HG02943 (cell line): ENCODE results near the gene MTERF4.
"Not testable (repeated sequence)": the region's sequence is repeated elsewhere in the genome, so short reads cannot be mapped to it uniquely, and the experiment has no call there.

Experiments
- ATAC-seq: cut with Tn5 transposase; IDR thresholded peaks from one replicate; pipeline ENCODE4 v1.9.1; 2021; ENCODE audit warnings: mild to moderate bottlenecking, low read depth, moderate library complexity; ENCODE audit not compliant: unreplicated experiment

The MTERF4 gene

DNA sequence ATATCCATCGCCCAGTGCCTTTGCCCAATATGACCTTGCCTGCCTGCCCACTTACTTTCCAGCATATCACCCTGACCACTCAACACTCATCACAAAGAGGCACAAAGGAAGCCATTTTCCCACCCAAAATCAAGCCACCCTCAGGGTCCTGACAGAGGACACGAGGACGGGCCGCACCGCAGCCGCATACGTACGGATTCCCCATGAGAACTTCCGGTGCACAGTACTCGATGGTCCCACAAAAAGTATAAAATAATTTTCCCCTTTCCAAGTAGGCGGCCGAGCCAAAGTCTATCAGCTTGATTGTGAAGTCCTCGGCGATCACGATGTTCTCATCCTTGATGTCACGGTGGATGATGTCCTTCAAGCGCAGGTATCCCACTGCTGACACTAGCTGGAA lies 10.0 kb upstream of the MTERF4 start:
- no peak for ATAC-seq

DNA sequence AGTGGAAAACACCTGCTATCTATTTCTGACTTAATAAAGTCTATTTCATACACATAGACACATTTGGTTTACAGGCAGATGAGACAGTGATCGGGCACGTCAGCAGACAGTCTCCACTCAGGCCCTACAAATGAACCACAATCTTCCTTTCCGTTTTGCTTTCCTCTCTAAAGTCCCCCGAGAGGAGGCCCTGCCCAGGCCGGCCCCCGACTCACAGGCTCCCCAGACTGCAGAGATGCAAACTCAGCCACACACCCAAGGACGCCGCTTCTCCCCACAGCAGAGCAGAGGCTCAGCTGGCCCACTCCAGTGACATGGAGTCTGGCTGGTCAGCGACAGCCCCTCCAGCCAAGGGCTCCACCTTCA lies 9.3 kb upstream of the MTERF4 start:
- no peak for ATAC-seq

DNA sequence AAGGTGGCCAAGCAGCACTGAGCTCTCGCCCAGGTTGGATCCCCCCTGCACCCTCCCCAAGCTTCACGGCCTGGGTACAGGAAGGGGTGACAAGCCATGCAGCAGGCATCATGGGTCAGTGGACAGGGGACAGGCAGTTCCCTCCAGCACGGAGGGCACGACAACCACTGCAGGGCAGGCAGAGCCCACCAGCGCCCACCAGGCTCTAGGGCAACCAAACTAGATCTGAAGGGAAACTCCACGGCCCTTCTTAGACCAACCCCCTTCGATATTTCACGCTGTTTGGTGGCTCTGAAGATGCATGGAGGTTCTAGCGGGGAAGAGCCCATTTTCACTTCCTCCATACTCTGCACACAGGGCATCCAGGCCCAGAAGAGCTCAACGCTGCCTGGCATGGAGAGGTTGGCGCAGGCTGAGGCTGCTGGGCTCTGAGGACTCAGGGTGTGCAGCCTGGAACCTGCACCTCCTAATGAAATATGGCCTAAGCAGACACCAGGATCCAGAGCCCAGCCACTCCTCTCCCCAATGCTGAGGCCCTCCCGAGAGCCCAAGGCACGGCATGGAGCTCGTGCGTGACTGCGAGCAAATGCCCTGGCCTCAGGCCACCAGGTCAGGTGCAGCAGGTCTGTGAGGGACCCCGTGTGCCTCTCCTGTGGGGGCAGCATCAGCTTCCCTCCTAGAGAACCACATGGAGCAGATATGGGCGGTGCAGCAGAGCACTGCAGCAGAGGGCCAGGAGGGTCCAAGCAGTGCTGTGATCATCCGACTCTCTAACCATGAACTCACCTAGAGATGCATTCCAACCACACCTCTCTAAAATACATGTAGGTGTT lies 8.7 kb upstream of the MTERF4 start:
- ATAC-seq, result no peak

DNA sequence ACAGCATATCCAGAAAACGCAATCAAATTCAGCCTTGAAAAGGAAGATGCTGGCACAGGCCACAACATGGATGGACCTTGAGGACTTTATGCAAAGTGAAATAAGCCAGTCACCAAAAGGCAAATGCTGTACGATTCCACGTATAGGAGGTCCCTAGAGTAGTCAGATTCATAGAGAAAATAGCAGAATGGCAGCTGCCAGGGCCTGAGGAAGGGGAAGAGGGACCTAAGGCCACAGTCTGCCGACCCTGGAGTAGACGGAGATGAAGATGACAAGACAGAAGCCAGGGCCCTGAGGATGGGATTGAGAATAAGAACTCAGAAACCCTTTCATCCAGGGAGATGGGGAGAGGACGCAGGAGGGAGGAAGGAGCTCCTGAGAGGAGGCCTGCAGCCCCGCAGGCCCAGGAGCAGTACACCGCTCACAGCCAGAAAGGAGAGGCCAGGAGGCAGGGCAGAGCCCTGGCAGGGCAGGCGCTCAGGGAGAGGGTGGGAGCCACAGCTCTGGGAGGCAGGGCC lies 8.1 kb upstream of the MTERF4 start:
- no peak for ATAC-seq

DNA sequence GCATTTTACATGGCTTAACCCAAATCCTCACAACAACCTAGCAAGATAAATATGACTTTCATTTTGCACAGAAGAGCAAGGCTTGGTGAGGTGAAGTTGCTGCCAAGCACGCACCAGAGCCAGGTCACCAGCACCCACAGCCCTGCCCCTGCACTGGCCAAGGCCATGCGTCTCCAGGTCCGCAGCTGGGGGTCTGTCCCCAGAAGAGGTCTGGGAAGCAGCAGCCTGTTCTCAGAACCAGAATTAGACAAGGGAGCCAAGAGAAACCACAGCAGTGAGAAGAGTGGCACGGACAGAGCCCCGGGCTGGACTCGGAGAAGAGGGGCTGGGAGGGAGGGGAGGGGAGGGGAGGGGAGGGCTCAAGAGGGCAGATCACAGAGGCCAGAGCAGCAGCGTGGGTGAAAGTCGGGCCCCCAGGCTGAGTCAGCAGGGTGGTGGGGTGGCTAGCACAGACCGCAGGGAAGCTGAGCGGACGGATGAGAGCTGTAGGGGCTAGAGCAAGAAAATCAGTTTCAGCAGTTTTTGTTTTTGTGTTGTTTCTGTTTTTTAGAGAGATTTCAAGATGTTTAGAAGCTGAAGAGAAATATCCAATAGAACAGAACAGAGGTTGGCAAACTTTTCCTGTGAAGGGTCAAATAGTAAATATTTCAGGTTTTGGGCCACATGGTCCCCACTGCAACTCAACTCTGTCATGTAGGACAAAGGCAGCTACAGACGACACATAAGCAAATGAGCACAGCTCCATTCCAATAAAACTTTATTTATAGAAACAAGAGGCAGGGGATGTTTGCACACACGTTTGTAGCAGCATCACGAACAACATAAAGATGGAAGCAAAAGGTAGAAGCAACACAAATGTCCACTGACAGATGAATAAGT lies 7.4 kb upstream of the MTERF4 start:
- no peak for ATAC-seq

DNA sequence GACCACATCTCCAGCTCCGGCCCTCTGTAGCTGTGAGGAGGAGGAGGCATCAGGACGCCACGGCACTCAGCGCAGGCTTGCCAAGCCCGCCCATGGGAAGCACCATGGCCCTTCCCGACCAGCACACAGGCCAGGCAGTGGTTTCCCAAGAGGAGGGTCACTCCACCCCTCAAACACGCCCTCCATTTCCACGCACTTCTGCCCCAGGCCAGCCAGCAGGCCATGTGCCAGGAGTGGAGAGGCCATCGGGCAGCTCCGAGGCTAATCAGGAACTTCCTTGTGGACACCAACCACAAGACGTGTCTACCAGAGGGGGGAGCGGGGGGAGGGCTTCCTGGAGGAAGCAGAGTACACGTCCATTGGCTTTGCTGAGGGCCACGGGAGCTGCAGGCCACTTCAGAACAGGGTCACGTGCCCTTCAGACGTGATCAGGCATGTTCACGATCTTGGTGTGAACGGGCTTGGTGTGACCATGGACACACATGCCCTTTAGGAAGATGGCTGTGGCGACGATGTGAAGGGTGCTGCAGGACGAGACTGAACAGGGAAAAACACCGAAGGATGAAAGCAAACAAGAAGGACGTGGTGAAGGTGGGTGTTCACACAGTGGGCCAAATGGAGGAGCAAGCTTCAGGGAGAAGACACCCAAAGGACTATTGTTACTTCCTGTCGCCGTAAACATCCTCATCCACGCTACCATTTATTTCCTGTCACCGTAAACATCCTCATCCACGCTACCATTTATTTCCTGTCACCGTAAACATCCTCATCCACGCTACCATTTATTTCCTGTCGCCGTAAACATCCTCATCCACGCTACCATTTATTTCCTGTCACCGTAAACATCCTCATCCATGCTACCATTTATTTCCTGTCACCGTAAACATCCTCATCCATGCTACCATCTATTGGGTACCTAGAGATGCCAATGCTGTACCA lies 6.5 kb upstream of the MTERF4 start:
- ATAC-seq, result no peak

DNA sequence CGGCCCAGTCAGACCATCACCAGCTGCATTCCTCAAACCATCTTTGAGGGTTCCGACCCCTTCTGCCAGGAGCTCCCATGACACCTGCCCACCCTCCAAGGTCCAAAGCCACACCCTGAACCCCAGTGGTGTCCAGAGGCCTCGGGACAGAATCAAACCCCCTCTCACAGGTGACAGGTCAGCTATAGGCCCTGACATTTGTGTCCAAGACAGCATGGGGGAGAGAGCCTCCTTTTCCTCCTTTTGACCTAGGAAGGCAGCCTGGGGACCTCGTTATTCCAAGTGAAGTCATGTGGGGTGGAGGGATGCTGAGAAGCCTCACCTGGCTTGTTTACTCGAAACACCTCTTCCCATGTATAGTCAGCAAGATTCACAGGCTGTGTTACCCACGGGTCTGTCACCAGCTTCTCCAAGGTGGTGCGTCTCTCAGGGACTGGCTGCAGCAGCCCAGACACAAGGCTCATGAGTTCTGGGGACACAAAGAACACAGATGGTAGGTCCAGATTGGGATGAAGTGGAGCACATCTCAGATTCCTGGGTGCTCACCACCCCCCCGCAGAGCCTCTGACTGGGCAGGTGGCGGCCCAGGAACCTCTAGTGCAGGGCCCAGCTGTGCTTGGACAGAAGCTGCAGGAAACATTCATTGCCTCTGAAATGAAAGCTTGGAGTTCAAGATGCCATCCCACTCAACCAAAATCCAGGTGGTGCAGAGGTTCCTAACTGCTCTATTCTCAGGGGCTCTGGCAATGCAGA lies 5.1 kb upstream of the MTERF4 start:
- ATAC-seq, result no peak

DNA sequence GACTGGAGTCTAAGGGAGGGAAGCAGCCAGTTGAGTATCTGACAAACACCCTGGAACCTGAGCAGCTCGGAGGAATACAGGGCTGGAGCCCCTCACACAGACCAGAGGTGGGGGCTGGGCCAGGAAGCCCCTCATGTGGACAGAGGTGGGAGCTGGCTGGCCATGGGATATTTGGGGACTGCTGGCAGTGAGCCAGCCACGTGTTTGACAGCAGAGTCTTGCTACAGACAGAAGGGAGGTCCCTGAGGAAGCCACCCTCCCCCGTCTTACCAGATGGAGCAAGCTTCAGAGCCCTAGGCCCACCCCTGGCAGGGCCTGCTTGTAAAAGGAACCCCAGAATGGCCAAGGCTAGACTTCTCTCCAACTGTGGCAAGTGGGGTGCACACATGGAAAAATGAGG lies 3.6 kb upstream of the MTERF4 start:
- ATAC-seq, result no peak

DNA sequence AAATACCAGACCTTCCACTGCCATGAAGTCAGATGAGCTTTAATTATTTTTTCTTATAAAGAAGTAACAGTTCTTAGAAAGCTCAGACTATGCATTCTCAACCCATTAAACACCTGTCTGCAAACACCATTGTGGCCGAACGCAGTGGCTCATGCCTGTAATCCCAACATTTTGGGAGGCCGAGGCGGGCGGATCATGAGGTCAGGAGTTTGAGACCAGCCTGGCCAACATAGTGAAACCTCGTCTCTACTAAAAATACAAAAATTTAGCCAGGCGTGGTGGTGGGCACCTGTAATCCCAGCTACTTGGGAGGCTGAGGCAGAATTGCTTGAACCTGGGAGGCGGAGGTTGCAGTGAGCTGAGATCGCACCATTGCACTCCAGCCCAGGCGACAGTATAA lies 2.5 kb upstream of the MTERF4 start:
- ATAC-seq, result not testable (repeated sequence)

DNA sequence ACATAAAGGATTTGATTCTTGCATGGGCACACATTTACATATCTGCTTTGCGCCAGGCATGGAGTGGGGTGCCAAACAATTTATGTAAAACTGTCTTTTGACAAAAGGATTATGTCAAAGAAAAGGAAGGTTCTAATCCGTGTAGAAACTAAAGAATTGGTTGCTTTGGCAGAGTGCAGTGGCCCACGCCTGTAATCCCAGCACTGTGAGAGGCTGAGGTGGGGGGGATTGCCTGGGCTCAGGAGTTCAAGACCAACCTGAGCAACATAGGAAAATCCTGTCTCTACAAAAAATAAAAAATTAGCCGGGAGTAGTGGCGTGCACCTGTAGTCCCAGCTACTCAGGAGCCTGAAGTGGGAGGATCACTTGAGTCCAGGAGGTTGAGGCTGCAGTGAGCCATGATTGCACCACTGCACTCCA lies 1.1 kb upstream of the MTERF4 start:
- ATAC-seq, result no peak

DNA sequence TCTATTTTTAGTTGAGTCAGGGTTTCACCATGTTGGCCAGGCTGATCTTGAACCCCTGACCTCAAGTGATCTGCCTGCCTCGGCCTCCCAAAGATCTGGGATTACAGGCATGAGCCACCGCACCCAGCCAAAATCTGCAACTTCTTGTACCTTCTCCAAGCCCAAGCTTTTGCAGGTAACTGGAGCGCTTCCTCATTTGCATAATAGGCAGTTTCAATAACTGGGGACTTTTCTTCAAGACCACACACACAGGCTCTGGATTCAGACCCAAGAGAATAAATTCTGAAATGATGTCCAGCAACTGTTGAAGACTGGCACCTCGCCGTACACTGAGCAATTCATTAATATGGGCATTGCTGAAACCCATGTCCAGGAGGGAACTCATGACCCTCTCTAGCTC lies 2.8 kb downstream of the MTERF4 start:
- ATAC-seq, result no peak

DNA sequence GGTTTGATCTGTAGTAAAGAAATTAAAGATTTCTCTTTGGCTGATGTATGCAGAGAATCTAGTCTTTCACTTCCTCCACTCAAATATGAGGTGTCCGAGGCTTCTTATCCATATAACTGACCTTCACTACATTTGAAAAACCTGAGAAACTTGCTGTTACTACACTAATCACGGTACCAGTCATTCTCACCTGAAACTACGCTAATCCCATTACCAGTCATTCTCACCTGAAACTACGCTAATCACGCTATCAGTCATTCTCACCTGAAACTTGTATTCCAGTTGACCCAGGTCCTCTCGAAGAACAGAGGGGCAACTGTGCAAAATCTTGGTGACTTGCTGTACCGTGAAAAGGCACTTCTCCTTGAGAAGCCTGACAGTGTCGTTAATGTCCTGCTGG lies 5.1 kb downstream of the MTERF4 start:
- ATAC-seq, result no peak

DNA sequence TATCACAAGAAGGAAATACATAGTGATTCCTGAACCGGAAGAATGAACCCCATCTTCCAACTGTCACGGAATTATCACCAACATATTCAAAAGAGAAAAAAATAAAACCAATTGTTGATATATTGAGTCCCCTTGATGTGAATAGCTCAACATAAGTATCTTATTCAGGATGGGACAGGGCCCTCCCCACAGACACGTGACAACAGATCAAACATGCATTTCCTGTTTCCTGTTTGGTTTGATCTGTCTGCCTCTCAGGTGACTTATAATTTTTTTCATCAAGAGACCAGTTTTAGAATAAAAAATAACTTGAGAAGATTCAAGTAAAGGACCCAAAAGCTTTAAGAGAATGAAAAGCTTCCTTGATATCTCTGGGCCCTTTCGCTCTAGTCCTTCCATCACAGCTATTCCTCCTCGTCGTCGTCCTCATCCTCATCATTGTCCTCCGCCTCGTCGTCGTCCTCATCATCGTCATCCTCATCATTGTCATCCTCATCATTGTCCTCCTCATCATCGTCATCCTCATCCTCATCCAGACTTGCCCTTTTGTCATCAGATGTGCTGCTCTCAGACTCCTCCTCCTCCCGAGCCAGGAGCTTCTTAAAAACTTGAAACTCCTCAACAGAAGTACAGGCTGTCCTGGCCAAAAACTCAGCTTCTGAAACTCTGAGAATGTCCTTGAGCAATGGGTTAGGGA lies 6.3 kb downstream of the MTERF4 start:
- ATAC-seq, result no peak

DNA sequence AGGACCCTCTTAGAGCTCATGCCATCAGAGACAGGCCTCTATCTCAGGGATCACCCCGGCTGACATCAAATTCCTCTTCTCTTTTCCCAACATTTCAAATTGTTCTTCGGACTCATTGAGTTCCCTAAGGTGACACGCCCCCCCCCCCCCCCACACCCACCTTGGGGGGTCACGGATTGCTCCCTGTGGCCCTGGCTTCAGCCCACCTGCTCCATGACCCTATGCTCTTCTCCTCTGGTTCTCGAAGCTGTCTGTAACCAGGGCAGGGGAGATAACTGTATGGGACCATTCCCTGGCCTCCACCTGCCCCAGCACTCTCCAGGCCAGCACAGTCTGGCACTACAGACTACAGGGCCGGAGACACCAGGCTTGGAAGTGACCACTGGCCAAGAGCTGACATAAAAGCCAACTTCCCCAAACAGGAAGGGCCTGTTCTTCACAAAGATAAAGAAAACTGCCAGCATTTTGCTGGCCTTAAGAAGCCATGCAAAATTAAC lies 7.1 kb downstream of the MTERF4 start:
- ATAC-seq, result no peak

DNA sequence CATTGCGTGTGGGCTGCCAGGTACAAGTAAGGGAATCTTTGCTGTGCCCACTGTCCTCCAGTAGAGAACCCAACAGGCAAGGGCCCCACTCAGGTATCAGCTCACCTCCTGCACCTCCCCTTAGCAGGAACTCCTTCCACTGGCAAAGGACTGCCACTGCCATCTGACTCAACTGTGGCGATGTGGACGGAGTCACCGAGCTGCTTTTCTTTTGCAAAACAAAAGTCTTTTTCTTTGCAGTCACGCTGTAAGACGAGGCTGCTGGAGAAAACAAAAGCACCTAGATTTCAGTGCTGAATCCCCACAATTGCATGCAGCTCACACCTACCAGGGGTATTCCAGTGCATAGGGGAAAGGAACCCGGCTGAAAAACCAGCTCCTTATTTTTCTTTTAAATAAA lies 7.9 kb downstream of the MTERF4 start:
- ATAC-seq, result no peak

DNA sequence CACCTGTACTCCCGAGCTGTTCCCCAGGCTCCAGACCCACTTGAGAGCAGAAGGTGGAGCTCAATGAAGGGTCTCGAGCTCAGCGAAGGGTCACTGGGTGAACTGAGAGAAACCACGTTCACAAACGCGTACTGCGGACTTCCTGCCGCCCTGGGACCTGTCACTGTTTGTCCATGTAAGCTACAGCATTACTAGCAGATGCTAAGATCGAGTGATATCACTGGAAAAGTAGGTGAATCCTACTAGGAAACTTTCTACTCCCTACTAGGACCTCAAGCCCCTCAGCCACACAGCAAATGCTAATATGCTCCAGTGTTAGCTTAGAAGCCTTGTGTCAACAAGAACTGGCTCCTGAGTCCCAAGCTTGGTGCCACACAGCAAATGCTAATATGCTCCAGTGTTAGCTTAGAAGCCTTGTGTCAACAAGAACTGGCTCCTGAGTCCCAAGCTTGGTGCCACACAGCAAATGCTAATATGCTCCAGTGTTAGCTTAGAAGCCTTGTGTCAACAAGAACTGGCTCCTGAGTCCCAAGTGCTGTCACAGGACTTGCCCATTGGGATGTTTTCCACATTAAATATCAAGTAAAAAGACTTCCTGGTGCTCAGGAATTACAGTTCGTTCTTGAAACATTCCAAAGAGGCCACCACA lies 8.8 kb downstream of the MTERF4 start:
- not testable (repeated sequence) for ATAC-seq

DNA sequence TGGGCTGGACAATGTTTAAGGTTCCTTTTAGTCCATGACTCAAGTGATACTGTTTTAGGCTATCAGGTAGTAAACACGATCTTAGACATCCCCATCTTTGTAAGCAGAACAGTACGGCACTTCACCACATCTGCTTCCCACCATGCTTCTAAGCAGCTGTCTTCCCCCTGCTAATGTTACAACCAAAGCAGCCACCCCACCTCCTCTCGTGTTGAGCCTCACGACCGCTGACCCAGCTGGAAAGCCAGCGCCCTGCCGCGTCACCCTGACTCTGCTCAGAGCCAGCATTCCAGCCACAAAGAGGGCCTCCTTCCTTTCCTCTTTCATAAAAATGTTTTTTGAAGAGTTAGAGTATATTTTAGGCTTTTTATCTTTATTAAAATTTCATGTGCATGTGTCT lies 9.4 kb downstream of the MTERF4 start:
- ATAC-seq, result no peak

DNA sequence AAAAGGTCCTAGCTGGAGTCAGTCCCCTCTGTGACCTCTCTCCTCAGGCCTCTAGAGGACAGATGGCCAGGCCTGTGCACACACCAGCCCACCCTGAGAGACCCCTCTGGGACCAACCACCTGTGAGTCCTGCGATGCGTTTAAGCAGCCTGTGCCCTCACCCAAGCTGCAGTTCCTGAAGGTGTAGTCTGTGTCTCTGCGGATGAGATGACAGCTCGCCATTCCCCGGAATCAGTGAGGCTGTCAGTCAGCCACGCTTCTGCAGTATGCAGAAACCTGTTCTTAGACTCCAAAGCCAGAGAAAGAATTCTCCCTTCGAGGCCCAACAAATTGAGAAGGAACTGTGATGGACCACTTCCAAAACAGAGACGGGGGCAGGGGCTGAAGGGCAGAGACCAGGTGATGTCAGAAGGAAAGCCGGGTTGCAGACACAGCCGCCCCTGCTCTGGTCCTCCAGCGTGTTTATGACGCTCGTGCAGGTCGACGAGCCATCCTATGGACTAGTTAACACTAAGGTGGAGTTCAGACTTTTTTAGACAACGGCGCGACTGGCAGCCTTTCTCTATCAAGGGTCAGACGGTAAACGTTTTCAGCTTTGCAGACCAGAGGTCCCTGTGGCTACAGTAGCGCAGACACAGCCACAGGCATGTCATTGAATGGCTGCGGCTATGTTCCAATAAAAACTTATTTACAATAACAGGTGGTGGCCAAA lies 10.2 kb downstream of the MTERF4 start:
- ATAC-seq, result no peak
